Activated CD4-positive, CD25-positive, alpha-beta regulatory T cell treated with anti-CD3 and anti-CD28 coated beads, Interleukin-2, amount 50 U/mL, for 16 hours (primary cell): ENCODE results near the gene CFAP46.

Experiments
- DNase-seq: peaks from one replicate; pipeline ENCODE4 v3.0.0-alpha.2; 2020; ENCODE audit warnings: low read depth, low spot score

The CFAP46 gene

DNA sequence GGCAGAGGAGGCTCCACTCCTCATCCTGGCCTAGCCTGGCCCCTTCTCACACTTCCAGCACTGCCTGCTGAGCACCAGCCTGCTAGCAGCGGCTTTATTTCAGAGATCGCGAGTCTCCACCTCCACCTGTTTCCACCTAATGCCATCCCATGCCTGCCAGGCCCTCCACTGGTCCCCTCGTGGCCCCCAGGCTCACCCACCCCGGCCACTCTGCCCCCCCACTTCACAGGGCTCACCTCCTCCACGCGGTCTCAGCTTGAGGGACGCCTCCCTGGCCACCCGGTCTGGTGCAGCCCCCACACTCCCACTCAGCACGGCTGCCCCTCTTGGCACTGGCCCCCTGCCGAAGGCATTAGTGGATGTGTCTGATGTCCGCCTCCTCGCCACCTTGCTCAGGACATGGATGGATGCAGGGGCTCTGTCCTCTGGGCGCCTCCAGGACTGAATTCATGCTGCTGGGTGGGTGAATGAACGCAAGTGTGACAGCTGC lies 152.7 kb downstream of the CFAP46 start:
- no peak for DNase-seq

DNA sequence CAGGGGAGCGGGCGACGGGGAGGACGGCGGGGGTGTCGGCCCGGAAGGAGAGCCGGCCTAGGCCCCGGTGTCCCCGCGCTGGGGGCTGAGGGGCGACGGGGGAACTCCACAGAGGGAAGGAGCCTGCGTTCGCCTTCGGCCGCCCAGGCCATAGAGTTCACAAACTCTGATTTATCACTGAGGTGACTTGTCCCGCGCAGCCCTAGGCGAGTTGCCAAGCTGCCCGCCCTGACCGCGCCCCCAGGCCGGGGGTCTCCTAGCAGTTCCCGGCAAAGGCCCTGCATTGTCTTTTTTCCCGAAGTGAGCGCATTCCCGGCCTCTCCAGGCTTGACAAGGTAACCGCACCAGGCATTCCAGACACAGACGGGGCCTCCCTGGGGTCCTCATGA lies 153.5 kb downstream of the CFAP46 start:
- no peak for DNase-seq

DNA sequence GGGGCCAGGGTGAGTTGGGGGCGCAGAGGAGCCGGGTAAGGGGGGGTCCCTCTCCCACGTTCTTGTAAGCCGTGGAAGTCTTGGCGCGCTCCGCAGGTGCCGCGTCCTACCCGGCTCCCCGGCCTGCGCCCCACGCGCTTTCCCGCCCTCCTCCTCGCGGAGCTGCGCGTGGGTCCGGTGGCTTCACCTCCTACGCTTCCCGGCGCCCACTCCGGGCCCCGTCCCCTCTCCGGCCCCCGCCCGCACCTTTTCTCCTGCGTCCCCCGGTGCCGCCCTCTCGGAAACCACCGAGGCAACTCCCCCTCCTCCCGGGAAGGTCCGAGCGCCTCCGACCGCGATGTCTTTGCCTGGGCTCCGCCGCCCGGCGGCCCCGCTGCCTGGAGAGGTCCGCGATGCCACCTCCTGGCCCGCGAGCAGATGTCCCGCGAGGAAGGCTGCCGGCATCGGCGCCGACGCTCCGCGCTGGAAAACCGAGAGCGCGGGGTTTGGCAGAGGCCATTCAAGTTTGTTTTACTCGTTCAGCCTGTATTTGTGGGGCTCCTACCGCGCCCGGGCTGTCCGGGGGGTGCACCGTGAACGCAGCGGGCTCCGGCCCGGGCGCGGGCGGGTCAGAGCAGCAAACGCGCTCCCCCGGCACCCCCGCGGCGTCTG lies 154.1 kb downstream of the CFAP46 start:
- no peak for DNase-seq

GRCh38 chr10:132787495-132788179 lies 154.7 kb downstream of the CFAP46 start:
- no peak for DNase-seq

DNA sequence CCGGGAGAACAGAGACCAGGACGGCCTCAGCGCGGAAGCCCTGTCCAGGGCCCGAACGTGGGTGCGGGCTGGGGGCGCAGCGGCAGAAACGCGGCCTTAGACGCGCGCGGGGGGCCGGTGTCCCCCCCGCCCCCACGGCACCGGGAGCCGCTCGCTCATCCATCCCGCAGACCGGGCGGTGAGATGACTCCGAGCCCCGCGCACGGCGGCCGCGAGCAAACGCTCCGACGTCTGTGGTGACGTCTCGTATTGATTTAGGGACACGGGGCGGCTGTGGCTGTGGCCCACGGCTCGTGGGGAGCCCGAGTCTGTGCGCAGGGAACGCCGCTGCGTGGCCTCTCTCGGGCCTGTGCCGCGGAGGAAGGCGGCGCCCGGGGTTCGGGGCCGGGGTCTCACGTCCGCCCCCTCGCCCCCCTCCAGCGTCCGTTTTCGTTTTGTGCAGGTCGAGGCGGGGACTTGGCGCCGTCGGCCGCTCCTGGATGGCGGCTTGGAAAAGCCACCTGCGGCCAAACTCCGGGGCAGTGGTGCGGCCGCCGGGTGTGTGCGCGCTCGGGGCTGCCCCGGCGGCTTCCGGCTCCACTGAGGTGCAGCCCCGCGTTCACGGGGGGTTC lies 155.4 kb downstream of the CFAP46 start:
- DNase-seq, result no peak

- DNase-seq, result no peak
Observed at GRCh38 chr10:132786476-132786883, 155.9 kb downstream of the CFAP46 start.

GRCh38 chr10:132785723-132786475 lies 156.5 kb downstream of the CFAP46 start, which contains the start of gene NKX6-2:
TSS of gene NKX6-2 (minus strand) at chr10:132786147. CDS start at chr10:132785948, 199 bp downstream.
- DNase-seq, result no peak

- no peak for DNase-seq
Observed at GRCh38 chr10:132784866-132785722, 157.3 kb downstream of the CFAP46 start.

DNA sequence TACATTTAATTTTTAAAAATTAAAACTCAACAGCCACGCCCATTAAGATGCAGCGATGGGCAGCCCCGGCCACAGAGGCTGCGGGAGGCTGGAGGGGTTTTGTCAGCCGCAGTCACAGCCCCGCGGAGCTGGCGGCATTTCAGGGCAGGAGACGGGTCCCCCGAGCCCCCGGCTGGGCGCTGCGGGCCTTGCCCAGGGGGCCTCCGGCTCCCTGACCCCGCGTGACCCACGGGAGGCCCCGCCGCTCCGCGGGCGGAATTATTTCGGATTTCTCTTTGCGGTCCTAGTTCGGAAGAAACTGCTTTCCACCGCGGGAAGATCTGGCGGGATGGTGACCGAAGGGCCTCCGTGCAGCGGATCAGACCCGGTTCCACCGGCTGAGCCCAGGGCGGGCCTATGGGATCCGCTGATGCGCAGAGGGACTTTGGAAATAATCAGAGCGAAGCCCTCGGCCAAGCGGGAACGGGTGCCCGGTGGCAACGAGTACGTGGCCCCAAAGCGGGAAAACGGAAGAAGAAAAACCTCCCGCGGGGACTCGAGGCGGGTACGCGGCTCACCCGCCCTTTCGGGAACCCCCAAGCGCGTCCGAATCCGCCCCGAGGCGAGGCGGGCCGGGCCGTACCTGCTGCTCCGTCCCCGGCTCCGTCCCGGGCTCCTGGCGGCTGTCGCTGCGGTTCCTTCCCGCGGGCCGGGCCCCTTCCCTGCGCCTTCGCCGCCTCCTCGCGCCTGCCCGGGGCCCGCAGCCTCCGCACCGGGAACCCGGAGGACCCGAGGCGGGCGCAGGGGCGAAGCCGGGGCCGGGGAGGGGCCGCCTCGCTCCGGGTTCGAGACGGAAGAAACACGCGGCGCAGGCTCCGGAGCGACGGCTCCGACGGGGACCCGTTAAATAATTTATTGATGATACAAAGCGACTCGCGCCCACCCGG lies 158.2 kb downstream of the CFAP46 start:
- DNase-seq, result no peak

GRCh38 chr10:132783165-132783939 lies 159.0 kb downstream of the CFAP46 start:
- no peak for DNase-seq

DNA sequence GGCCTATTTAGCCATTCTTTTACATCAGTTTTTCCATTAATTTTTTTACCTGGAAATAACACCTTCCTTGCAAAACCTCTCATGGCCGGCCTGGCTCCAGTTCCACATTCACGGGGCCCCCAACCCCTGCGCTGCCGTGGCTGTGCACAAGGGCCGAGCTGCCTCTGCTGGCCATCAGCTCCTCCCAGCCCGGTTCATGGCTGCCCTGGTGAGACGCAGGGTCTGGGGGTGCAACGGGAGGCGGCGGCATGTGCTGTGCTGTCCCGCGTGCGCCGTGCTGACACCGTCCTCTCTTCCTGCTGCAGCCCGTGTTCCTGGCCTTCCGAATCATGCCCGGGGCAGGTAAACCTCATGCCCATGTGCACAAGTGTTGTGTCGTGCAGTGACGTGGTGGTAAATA lies 160.8 kb downstream of the CFAP46 start:
- no peak for DNase-seq

DNA sequence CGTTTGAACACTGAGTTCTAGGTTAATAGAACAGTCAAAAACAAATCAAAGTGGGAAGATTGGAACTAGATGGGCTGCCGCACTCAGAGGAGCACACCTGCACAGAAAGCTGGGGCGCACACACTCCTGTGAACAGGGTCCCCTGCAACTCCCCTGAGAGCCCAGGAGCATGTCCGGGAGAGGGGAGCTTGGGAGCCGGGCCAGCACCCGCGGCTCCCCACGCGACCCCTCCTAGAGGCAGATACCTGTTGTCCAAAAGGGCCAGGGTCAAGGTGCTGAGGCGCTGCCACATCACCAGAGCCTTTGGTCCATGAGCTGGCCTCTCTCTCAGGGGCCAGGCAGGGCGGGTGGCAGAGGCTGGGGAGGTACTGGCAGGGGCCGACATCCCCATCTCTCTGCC lies 162.0 kb downstream of the CFAP46 start:
- DNase-seq, result no peak

DNA sequence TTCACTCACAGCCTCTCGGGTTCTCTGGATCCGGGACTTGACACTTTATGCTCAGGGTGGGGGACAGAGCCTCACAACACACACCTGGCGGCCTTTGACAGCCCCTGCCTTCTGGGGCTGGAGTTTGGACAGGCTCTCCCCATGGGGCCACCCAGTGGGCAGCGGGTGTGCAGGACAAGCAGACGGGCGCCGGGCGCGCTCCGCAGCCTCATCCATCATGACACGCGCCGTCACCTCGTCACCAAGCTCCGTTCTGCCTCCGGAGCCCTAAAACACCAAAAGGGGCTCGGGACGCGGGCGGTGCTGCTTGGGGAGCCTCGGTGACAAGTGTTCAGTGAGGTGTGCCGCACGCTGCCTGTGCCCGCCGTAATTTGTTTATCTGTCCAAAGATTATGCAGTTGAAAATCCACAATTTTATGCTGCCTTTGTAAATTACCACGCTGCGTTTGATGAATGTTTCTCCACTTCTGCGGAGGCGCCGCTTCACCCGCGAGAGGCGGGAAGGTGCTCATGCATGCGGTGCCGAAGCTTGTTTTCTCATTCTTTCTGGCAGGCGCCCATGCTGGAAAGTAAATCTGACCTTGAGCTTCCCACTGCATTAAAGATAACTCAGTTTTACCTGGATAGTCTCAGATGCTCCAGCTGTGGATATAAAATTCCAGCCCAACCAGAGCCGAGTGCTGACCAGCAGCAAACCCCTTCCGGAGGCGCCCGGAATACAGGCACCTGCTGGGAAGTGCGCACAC lies 162.6 kb downstream of the CFAP46 start:
- no peak for DNase-seq

DNA sequence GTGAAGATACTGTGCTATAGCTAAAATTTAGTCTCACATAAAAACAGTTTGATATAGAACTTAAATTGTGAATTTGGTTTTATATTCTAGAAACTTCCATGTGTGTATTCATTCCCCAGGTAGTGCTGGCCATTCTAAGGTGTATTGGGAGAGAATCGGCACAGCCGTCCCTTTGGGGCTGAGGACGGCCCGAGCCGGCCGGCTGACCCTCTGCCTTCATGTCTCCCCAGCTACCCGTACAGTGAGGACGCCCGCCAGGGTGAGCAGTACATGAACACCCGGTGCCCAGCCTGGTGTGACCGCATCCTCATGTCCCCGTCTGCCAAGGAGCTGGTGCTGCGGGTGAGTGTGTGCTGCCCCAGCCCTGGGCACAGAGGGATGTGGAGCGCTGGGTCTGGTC lies 164.9 kb downstream of the CFAP46 start:
- DNase-seq, result no peak

DNA sequence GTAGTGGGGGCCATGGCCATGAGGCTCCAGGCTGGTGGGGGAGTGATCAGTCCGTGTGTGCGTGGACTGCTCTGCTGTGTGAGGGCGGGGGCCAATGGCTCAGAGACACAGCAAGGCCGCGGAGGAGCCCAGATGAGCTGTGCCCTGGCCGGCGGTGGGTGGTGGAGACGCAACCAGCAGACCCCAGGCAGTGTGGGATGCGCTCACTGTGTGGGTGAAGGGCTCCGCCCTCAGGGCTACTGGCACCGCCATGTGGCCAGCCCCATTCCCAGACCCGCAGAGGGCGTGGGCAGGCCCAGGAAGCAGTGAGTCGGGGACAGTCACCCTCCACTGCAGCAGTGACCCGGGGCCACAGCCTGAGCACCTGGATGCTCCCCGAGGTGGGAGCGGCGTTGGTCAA lies 165.5 kb downstream of the CFAP46 start:
- no peak for DNase-seq

DNA sequence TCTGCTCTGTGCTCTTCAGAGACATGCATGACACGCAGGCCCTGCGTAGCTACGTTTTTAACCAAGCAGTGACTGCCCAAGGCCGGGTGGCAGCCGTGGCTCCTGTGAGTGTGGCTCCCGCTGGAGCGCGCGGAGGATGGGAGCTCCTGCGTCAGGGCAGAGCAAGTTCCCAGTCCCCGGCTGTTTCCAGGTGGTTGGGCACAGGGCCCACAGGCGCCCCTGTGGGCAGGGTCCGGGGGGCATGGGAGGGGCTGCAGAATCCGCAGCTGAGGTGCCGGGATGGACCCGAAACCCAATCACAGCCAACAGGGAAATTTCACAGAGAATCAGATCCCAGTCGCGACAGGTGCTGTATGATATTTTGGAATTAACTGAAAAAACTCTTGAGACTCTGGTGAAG lies 166.2 kb downstream of the CFAP46 start:
- no peak for DNase-seq

DNA sequence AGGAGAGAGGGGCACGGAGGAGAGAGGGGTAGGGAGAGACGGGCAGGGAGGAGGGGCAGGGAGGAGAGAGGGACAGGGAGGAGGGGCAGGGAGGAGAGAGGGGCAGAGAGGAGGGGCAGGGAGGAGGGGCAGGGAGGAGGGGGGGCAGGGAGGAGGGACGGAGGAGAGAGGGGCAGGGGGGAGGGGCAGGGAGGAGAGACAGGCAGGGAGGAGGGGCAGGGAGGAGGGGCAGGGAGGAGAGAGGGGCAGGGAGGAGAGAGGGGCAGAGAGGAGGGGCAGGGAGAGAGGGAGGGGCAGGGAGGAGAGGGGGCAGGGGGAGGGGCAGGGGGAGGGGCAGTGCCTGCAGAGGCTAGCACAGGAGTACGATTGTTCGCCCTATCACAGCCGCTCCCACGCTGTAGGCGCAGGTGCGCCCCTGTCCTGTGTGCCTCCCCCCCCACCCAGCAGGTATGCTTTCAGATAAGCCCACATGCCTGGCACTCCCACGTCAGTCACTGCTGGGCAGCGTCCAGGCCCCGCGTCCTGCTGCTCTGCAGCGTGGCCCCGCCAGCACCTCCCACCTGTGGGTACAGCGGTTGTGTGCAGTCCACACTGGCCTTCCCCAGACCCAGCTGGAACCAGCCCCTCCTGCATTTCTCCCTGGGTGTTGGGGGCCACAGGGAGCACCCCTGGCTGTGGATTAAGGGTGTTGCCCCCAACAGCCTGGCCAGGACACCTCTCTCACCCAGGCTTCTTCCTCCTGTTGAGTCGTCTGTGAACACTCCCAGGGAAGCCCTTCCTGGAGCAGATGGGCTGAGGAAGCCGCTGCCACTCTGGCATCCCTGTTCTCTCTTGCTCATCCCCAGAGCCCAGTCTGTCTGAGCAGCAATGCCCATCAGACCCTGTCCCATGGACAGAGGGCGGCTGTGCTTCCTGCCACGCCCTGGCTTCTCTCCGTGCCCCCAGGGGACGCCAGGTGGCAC lies 167.2 kb downstream of the CFAP46 start:
- no peak for DNase-seq
